ENCODE measurements around the gene CATSPER1.

GRCh38 chr11:66042227-66042995 lies 16.1 kb upstream of the CATSPER1 start:
- TF ChIP-seq CTCF (conservative IDR thresholded peaks at IDR 0.05; ENCODE audit: low read depth, low read length): no peak
- no peak for TF ChIP-seq EZH2 (IDR thresholded peaks at IDR 0.05; ENCODE audit: borderline replicate concordance, low read depth, low read length, poor library complexity, severe bottlenecking)

All from A673 (cell line).